T-helper 2 cell (primary cell): ENCODE results near the gene MAMDC2.
"Not testable (repeated sequence)": the region's sequence is repeated elsewhere in the genome, so short reads cannot be mapped to it uniquely, and the experiment has no call there.

Experiments used
- DNase-seq, 5 experiments: peaks; one replicate each; pipeline versions ENCODE4 v3.0.0 to v3.0.0-alpha.2; 2012 to 2022
- total RNA-seq, 2 donors: gene quantifications; one replicate each; lab custom pipeline; 2026; lab: John Stamatoyannopoulos, UW

The MAMDC2 gene
- total RNA-seq = 0.07 to 0.31 reads per million in 2 donors

- no peak for DNase-seq
Measured at GRCh38 chr9:70043689-70044489, at the start of gene MAMDC2. TSS of gene MAMDC2 (plus strand) at chr9:70043848. CDS start at chr9:70044198, 350 bp downstream.

GRCh38 chr9:69995846-69996245 lies 47.8 kb upstream of the MAMDC2 start:
- DNase-seq = no peak

GRCh38 chr9:69996967-69997366 lies 46.7 kb upstream of the MAMDC2 start:
- no peak for DNase-seq

DNA sequence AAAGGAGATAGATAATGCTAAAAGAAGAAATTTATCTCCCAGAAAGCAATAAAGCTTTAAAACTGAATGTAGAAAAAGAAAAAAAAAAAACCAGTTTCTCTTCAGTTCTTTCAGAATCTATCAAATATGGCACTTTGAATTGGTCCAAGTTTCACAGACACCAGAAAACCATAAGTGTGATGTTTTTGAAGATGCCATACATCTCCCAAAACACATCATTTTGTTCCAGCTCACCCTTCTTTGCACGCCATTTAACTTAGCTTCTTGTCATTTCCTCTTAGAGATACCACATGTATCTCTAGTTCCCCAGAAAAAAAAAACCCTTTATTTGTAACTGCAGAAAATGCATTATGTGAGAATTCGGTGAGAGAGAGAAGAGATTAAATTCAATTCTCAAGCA lies 46.1 kb upstream of the MAMDC2 start:
- DNase-seq = no peak

- no peak for DNase-seq
Measured at GRCh38 chr9:69999315-69999714, 44.3 kb upstream of the MAMDC2 start.

DNA sequence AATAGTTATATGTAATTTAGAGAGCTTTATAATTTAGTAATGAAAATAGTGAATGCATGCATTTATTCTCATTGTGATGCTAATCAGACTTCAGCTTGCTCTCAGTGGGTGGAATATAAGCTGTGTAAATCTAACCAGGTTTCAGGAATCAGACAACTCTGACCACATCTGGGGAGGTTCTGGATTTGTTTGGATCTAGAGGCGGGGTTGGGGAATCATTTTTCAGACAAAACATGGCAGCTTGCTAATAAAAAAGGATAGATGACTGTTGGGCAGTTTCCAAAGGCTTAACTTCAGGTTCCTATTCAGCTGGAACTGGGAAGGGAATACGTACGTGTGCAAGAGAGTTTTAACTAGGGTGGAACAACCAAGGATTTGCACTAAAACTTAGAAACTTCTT lies 43.2 kb upstream of the MAMDC2 start:
- no peak for DNase-seq

- no peak for DNase-seq
Measured at GRCh38 chr9:70003901-70004714, 39.5 kb upstream of the MAMDC2 start.

GRCh38 chr9:70006306-70006705 lies 37.3 kb upstream of the MAMDC2 start:
- DNase-seq = no peak

- DNase-seq = no peak
Measured at GRCh38 chr9:70007831-70008230, 35.8 kb upstream of the MAMDC2 start.

- no peak for DNase-seq
Measured at GRCh38 chr9:70010015-70010414, 33.6 kb upstream of the MAMDC2 start.

DNA sequence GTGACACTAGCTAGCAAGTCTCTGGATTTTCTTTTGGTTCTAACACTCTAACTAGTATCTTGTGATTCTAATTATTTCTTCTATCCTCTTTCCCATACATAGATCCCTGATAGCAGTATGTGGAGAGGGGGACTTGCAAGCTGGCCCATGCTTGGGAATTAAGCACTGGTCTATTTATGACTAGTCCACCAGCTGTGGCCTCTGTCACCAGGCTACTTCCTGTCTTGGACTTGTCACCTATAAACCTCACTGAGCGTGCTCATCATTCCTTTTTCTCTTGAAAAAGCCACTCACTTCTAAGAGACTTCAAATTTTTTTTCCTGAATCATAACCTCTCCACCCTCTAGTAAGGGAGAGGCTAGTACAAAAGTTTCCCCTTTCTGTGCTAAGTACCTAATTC lies 32.3 kb upstream of the MAMDC2 start:
- no peak for DNase-seq

DNA sequence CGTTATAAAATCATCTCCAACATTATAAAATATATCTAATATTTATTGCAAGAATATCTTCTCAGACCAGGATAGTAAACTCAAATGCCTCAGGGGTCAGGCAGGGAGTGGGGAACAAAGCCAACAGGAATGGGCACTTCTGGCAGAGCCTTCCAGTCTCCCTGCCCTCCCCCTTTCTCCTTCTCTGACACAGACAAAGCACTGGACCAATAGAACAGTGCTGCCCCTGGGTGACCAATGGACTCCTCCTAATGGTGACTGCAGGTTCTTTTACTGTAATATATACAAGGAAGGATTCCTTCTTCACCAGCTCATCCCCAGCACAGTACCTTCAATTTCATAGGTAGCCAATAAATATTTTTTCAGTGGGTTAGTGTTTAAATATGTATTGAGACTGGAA lies 31.1 kb upstream of the MAMDC2 start:
- no peak for DNase-seq

- DNase-seq = no peak
Measured at GRCh38 chr9:70013598-70014196, 30.0 kb upstream of the MAMDC2 start.

DNA sequence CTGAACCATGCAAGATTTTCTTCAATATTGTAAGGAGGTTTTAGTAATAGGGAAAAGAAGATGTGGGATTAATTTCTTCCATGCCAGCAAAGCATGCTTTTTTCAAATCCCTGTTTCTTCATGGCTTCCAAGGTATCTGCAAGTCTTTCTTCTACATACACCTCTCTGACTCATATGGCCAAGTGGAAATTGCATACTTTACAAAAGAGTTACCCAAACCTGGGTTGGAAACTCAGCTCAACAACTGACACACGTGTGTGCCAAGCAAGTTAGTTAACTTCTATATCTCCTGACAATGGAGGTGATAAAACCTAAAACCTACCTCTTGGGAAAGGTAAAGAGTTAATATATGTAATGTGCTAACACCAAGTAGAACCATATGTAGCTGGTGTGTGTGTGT lies 28.5 kb upstream of the MAMDC2 start:
- no peak for DNase-seq

- no peak for DNase-seq
Measured at GRCh38 chr9:70020217-70020616, 23.4 kb upstream of the MAMDC2 start.

DNA sequence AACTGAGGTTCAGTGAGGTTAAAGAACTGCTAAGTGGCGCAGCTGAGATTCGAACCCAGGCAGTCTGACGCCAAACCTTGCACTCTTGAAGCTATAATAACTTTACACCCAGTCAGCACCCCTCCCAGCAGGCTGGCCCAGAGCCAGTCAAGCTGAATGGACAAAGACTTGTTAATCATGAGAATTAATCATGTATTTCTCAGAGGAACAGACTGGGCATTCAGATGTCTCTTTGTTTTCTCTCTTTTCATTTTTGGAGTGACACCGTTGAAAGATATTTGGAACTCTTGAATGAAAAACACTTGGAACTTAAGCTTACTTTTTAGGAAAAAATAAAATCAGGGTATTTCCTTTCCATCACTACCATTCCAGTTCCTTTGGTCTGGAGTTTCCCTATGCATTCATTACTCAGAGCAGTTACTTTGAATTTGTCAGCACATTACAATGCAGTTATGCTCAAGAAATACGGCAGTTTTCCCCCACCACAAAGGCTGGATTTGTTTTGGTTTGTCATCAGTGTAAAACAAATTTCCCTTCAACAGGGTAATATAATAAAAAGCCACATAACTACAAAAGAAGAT lies 22.6 kb upstream of the MAMDC2 start:
- no peak for DNase-seq

DNA sequence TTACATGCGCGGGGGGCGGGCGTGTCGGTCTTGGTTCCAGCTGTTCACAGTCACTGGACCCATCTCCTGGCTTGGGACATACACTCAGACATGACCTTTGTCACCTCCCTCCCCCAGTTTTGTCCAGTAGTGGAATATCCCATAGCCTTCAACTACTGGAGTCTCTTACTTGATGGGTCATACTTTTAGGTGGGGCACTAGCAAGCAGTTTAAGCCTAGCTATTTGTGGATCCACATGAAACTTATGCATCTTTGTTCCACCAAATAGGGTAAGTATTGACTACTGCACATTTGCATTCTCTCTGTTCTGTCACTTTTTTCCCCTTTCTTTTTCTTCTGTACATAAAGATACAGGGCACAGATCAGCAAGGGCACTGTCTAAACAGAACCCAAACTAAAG lies 15.4 kb upstream of the MAMDC2 start:
- no peak for DNase-seq

- no peak for DNase-seq
Measured at GRCh38 chr9:70030156-70030555, 13.5 kb upstream of the MAMDC2 start.

DNA sequence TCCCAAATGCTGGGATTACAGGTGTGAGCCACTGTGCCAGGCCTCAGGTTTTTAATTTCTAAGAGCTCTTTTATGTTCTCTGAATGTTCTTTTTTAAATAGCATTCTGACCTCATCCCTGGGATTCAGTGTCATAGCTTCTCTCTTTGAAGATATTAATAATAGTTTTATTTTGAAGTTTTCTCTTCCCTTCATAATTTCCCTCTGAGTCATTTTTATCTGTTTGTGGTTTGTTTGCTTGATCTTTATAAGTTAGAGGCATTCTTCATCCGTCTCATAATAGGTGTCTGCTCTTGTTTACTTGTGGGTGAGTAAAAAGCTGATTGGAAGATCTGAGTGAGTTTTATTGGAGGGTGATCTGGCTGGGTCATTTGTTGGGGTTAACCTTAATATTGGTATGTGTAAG lies 12.5 kb upstream of the MAMDC2 start:
- DNase-seq = no peak

DNA sequence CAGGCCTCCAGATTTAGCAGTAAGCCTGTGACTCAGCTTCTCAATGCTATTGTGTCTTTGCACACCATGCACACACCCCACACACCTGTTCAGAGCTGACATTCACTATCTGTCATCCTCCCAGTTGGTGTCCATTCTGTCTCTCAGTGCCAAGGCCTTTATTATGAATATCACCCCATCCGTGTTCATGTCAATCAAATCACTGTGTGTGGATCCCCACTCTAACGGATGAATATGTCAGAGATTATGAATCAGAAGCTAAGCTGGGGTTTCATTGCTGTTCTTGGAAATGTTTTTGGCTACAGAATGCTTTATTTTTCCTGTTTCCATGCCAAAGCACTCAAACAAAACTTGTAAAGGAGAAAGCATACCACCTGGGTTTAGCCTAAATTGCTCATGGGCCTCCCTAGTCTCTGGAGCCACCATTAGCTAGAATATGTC lies 9.4 kb upstream of the MAMDC2 start:
- no peak for DNase-seq

GRCh38 chr9:70035691-70036090 lies 8.0 kb upstream of the MAMDC2 start:
- DNase-seq = no peak

DNA sequence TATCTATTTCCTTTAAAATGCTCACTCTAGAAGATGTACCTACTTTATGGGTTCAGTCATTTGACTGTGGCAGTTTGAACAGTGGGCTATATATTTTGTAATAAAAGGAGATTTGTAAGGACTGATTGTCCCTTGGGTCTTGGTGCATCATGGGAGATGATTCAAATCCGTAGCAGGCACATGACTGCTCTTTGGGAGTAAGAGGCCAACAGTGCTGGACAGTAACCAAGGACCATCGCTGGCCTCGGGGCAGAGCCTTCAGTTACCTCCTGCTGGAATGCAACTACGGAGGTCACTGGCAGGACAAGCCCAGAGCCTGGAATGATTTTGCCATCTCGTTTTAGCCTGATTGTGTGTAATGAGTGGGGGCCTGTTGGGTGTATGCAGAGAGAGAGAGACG lies 7.0 kb upstream of the MAMDC2 start:
- DNase-seq = no peak

GRCh38 chr9:70038171-70038621 lies 5.5 kb upstream of the MAMDC2 start:
- DNase-seq = not testable (repeated sequence)
